Measurements from ENCODE around the gene RHOT1. TPM values are rescaled to one million over a fixed set of nuclear protein-coding genes. Genes with fewer than 3 reads are reported as not detected.

RHOT1 gene
- total RNA-seq, 1 donor from 2014 or later, result 56.9 TPM

GRCh38 chr17:32191306-32191705 lies 49.0 kb downstream of the RHOT1 start:
- Histone ChIP-seq H3K4me3 (no peak overlapping the region), H3K4me1 (no peaks in the 10 kb centered on the region), H3K36me3 (peaks cover 86% of the 10 kb centered on the region), H3K27ac (replicated peaks) (no peak overlapping the region), H3K27me3 (ENCODE audit: low read depth) (no peaks in the 10 kb centered on the region), H3K9me3 (replicated peaks) (no peaks in the 10 kb centered on the region)
- TF ChIP-seq CTCF (IDR thresholded peaks at IDR 0.05; ENCODE audit: borderline replicate concordance), result no peak
- no peak for DNase-seq
- intact Hi-C loops (cut with micrococcal nuclease), result no loop called here

- no peaks in the 10 kb centered on the region for H3K4me1 ChIP-seq
- H3K9me3 ChIP-seq (replicated peaks), result no peaks in the 10 kb centered on the region
- intact Hi-C loops (cut with micrococcal nuclease), result no loop called here
- no peak for DNase-seq
- no peak for TF ChIP-seq CTCF (IDR thresholded peaks at IDR 0.05; ENCODE audit: borderline replicate concordance)
- no peaks in the 10 kb centered on the region for H3K27me3 ChIP-seq (ENCODE audit: low read depth)
- peaks cover 87% of the 10 kb centered on the region for H3K36me3 ChIP-seq
- H3K27ac ChIP-seq (replicated peaks), result no peak overlapping the region
- H3K4me3 ChIP-seq, result no peak overlapping the region
These were observed 50.1 kb downstream of the RHOT1 start for GRCh38 chr17:32192379-32192778.

- Histone ChIP-seq H3K27ac (replicated peaks) (no peak overlapping the region), H3K4me1 (no peaks in the 10 kb centered on the region), H3K9me3 (replicated peaks) (no peaks in the 10 kb centered on the region), H3K4me3 (no peak overlapping the region), H3K27me3 (ENCODE audit: low read depth) (no peaks in the 10 kb centered on the region), H3K36me3 (peaks cover 100% of the 10 kb centered on the region)
- TF ChIP-seq CTCF (IDR thresholded peaks at IDR 0.05; ENCODE audit: borderline replicate concordance), result no peak
- DNase-seq, result no peak
- intact Hi-C loops (cut with micrococcal nuclease), result no loop called here
These were observed 55.7 kb downstream of the RHOT1 start for GRCh38 chr17:32197987-32198386.

- Histone ChIP-seq H3K36me3 (peaks cover 96% of the 10 kb centered on the region), H3K4me3 (no peak overlapping the region), H3K4me1 (no peaks in the 10 kb centered on the region), H3K27ac (replicated peaks) (no peak overlapping the region), H3K27me3 (ENCODE audit: low read depth) (no peaks in the 10 kb centered on the region), H3K9me3 (replicated peaks) (no peaks in the 10 kb centered on the region)
- intact Hi-C loops (cut with micrococcal nuclease), result no loop called here
- DNase-seq, result no peak
- no peak for TF ChIP-seq CTCF (IDR thresholded peaks at IDR 0.05; ENCODE audit: borderline replicate concordance)
These were observed 64.6 kb downstream of the RHOT1 start for GRCh38 chr17:32206861-32207260.

GRCh38 chr17:32208436-32208835 lies 66.1 kb downstream of the RHOT1 start:
- intact Hi-C loops (cut with micrococcal nuclease), result no loop called here
- H3K36me3 ChIP-seq, result peaks cover 93% of the 10 kb centered on the region
- TF ChIP-seq CTCF (IDR thresholded peaks at IDR 0.05; ENCODE audit: borderline replicate concordance), result no peak

GRCh38 chr17:32209608-32210007 lies 67.3 kb downstream of the RHOT1 start:
- no peak for DNase-seq
- intact Hi-C loops (cut with micrococcal nuclease), result no loop called here
- Histone ChIP-seq H3K4me1 (peaks cover 11% of the 10 kb centered on the region), H3K27me3 (ENCODE audit: low read depth) (no peaks in the 10 kb centered on the region), H3K4me3 (no peak overlapping the region), H3K27ac (replicated peaks) (no peak overlapping the region), H3K36me3 (peaks cover 90% of the 10 kb centered on the region), H3K9me3 (replicated peaks) (no peaks in the 10 kb centered on the region)
- no peak for TF ChIP-seq CTCF (IDR thresholded peaks at IDR 0.05; ENCODE audit: borderline replicate concordance)

More at GRCh38 chr17:32208436-32208835, 66.1 kb downstream of the RHOT1 start:
- no peaks in the 10 kb centered on the region for H3K9me3 ChIP-seq (replicated peaks)
- no peak overlapping the region for H3K4me3 ChIP-seq
- no peaks in the 10 kb centered on the region for H3K27me3 ChIP-seq (ENCODE audit: low read depth)
- H3K4me1 ChIP-seq, result peaks cover under 1% of the 10 kb centered on the region
- no peak for DNase-seq
- H3K27ac ChIP-seq (replicated peaks), result no peak overlapping the region

Data from left ventricle myocardium inferior (tissue), 1 donor.